Activated T-helper 1 cell treated with Interleukin-2 at 50 U/mL for 16 hours (primary cell): Measurements from ENCODE around the gene SIVA1.

Source experiments
- DNase-seq: peaks from one replicate; pipeline ENCODE4 v3.0.0-alpha.2; 2020; ENCODE audit warnings: low read depth

Gene SIVA1

DNA sequence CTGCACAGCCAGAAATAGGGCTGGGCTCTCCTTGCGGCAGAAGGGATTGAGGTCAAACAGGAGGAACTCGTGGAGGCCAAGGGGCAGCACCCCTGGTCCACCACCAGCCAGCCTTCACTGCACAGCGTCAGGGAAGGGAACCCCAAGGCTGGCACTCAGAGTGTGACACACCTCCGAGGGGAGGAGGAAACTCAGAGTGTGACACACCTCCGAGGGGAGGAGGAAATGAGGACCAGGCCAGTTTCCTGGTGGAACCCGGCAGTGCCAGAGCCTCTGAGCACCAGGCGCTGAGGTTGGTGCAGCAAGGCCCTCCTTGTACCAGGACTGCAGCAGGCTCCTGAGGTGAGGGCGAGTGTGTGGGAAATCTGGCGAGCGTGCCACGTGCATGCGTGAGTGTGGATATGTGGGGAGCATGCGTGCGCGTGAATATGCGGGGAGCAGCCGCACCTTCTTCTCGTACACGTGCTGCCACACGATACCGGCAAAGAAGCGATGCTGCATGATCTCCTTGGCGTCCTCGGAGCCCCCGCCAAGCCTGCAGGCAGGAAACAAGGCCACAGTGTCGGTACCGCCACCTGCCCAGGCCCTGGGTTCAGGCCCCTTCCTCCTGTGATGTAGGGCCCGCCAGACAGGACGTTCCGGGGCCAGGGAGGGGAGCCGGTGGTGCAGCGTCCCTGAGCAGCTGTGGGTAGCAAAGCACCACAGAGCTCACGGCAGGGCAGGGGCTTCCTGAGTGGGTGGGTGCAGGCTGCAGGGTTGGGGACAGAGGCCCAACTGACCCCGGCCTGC is 19.2 kb downstream of the SIVA1 start:
- DNase-seq = no peak

DNA sequence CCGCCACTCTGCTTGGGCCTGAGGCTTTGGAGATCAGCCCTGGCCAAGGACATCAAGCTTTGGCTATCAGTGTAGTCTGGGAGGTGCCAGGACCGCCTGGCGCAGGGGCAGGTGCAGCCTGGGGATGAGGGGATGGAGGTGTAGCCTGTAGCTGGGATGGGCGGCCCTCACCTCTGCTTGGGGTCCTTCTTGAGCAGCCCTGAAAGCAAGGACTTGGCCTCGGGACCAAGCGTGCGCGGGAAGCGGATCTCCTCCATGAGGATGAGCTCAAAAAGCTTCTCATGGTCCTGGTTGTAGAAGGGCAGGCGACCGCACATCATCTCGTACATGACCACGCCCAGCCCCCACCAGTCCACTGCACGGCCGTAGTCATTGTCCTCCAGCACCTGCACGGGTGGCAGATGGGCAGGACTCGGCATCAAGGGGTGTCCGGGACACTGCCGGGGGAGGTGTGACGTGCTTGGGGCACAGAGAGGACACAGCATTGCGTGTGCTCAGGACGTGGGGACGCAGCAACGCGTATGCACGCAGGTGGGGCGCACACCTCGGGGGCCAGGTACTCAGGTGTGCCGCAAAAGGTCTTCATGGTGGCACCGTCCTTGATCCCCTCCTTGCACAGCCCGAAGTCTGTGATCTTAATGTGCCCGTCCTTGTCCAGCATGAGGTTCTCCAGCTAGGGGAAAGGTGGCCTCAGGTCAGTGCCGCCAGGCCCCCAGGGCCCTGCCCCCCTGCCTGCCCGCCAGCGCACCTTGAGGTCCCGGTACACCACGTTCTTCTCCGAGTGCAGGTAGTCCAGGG is 20.0 kb downstream of the SIVA1 start:
- no peak for DNase-seq

DNA sequence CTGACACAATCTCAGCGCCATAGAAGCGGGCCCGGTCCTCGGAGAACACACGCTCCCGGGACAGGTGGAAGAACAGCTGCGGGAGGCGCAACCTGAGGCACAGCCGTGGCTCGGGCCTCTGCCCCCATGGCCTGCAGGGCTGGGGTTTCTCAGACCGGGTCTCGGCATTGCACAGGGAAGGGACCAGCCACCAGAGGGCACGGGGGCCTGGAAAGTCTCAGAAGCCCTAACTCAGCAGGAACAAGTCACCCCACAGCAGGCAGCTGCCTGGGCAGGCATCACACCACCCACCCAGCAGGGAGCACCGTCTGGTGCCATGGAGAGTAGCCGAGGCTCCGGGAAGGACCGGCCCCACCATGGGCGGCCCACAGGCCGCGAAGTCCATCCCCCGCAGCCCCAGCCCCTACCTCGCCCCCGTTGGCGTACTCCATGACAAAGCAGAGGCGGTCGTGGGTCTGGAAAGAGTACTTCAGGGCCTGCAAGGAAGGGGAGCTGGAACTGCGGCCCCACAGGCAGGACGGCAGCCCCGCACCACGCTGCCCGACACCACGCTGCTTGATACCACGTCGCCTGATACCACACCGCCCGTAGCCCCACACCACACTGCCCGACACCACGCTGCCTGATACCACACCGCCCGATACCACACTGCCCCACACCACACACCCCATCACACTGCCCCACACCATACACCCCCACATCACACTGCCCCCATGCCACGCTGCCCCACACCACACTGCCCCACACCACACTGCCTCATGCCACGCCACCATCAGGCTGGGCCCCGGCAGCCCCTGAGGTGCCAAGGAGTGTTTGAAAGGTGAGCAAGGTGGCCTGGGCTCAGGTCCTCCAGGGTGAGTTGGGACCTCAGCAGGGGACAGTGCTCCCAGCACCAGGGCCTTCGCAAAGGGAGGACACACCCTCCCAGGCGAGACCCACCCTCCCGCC is 20.8 kb downstream of the SIVA1 start:
- DNase-seq = no peak

DNA sequence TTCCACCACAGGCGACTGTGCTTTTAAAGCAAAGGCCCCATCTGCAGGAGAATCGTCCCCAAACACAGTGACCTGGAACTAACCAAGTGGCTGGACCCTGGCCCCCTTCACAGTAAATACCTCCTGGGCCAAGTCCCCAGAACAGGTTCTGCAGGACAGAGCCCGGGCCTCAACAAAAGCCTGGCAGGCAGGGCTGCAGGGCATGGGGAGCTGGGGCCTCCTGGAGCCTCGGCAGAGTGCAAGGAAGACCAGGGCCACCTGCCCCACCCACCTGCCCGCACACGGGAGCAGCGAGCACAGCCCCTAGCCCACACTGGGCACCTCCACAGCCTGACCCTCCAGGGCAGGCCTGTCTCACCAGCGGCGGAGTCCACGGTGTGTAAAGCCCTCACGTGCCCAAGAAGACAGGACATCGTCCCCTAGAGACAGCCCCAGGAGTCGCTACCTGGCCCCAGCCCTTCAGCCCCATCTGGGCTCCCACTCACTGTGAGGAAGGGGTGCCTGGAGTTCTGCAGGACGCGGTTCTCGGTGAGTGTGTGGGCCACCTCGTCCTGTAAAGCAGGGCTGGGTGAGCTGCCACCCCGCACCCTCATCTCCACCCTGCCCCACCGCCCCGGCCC is 21.6 kb downstream of the SIVA1 start:
- no peak for DNase-seq

DNA sequence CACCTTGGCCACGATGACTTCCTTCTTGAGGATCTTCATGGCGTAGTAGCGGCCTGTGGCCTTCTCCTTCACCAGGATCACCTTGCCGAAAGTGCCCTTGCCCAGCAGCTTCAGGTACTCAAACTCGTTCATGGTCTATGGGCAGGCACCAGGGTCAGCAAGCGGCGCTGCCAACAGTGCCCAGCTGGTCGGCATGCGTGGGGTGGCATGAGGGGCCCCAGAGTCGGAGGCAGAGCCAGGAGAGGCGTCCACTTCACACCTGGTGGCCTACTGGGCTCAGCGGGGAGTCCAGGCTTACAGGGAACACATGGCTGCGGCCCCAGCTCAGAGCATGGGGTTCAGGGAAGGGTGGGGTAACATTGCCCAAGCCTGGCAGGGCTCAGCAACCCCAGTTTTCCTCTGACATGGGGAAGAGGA is 22.1 kb downstream of the SIVA1 start:
- no peak for DNase-seq

DNA sequence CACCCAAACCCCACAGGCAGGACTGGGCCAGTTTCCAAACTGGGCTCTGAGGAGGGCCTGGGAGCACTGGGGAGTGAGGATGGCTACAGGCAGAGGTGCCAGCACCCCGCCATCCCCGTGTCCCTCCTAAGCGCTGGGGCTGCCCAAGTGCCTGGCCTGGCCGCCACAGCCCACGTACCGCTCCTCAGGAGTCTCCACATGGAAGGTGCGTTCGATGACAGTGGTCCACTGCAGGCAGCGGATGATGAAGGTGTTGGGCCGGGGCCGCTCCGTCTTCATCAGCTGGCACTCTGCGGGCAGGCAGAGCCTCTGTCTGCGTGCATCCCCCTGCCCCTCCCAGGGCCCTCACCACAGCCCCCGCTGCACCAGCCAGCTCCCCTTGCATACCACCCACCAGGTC is 23.5 kb downstream of the SIVA1 start:
- no peak for DNase-seq

DNA sequence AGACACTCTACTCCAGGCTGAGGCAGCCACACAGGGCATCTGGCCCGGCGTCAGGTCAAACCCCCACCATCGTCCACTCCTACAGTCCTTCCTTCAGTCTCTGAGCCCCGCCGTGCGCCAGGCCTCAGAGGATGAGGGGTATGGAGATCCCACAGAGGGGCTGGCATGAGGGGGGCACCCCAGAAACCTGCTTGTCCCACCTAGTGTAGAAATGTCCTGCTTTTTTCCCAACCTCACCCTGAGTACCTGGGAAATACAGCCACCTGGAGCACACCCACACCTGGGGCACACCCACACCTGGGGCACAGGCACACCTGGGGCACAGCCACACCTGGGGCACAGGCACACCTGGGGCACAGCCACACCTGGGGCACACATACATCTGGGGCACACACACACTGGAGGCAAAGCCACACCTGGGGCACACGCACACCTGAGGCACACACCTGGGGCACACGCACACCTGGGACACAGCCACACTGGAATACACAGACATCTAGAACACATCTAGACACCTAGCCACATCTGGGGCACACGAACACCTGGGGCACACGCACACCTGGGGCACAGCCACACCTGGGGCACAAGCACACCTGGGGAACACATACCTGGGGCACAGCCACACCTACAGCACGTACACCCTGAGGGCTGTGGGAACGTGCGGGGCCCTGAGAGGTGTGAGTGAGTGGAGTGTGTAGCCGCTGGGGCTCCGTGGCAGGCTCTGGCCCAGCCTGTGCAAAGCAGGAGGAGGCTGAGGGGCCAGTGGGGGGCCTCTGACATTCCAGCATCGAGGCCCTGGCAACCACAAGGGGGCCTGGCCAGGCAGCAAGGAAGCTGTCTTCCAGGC is 24.2 kb downstream of the SIVA1 start:
- no peak for DNase-seq

DNA sequence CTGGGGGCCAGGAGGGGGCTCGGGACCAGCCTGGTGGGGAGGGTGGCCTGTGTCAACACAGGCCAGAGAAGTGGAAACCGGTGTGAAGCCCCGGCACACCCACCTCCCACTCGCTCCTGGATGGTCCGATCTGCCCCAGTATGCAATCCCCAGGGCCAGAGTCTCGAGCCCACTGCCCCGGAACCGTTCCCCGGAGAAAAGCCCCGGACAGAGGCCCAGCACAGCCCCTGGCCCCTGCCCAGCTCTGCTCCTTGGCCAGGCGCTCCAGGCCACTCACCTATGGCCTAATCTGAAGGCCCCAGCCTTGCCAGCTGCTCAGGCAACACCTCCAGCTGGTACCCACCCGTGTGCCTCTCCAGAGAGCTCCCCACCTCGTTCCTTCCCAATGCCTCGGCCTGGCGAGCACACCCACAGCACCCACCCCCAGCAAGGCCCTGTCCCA is 24.9 kb downstream of the SIVA1 start:
- no peak for DNase-seq

DNA sequence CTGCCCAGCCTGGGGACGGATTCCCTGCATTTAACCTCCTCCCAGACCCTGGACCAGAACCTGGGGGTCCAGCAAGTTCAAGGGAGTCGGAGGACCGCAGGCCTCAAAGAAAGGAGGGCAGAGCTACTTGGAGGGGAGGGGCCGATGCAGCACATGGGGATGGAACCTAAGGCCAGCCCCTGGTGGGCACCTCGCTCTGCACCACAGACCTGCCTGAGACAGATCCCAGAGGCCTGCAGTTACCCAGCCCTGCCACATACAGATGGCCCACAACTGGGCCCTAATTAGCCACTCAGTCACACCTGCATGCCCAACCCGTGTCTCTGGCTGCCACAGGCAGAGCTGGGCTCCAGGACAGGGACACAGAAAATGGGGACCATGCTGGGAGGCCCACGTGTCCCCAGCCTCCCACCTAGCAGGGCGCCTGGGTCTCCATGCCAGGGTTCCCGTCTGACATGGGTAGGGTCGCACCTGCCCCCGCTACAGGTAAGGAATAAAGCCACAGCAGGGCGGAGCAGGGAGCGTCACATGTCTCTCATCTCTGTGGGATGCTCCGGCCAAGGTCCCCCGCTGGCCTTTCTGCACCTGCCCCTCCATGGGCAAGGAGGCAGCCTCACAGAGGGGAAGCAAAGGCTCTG is 25.9 kb downstream of the SIVA1 start:
- no peak for DNase-seq

DNA sequence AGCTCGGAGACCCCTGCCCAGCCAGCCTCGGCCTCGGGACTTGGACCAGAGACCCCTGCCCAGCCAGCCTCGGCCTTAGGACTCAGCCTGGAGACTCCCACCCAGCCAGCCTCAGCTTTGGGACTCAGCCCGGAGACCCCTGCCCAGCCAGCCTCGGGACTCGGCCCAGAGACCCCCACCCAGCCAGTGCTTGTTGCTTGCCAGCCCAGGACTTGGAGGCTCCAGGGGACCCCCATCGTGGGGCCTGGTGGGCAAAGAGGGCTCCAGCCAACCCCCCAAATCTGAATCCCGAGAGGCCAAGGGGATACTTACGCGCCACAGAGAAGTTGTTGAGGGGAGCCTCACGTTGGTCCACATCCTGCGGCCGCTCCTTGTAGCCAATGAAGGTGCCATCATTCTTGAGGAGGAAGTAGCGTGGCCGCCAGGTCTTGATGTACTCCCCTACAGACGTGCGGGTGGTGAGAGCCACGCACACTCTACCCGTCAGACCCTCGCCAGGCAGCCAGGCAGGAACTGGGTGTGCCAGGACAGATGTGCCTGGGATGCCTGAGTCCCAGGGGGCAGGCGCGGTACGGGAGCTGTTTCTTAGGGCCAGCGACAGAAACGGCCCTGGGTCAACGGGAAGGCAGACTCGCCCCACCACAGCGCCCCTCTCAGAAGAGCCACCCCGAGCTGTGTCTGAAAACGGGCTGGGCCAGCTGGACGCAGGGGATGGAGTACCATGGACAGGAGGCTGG is 27.0 kb downstream of the SIVA1 start:
- DNase-seq = no peak

DNA sequence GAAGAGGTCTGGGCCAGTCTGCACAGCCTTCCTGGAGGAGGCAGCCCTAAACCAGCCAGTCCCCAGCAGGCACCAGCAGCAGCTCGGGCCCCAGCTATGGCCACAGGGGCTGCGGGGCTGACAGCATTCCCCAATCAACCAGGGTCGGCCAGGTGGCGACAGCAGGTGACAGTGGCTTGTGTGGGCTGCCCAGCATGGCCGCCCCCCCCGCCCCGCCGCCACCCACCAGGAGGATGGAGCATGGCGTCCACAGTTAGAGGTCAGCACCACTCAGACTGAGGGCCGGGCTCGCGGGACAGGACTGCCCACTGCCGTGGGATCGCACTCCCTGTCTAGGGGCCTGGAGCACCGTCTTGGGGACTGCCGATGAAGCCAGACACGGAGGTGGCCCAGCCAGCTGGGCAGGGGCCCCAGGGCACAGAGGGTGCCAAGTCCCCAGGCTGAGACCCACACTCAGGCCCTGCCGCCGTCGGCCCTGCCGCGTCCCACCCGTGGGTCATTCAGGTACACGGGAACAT is 27.6 kb downstream of the SIVA1 start:
- DNase-seq = no peak

DNA sequence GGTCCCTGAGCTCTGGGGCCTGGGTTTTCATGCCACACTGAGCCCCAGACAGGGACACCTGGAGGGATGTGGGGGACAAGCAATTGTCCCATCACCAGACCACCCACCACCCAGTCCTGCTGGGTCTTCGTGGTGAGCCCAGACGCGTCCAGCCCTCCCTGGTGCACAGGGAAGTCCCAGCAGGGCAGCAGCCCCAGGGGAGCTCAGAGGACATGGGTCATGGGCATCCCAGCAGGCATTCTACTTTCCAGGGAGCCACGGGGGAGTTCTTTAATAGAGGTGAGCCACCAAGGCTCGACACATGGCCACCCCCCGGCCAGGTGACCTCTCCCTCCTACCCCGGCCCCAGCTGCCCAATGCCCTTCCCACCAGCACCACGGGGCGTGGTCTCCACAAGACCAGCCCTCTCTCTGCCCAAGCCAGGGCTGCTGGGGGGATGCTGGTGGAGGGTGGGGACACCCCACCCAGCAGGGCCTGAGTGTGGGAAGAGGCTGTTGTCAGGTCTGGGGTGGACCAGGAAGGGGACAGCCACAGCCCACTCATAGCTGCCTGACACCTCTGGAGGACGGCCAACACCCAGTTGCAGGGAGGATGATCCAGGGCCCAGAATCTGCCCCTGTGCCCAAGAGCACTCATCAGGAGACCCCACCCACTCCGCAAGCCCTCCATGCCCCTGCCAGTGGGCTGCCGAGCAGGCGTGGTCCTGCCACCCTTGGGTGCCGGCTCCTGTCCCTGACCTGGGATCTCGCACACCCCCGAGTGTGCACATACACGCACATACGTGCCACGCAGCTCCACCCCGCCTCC is 28.5 kb downstream of the SIVA1 start:
- DNase-seq = no peak

DNA sequence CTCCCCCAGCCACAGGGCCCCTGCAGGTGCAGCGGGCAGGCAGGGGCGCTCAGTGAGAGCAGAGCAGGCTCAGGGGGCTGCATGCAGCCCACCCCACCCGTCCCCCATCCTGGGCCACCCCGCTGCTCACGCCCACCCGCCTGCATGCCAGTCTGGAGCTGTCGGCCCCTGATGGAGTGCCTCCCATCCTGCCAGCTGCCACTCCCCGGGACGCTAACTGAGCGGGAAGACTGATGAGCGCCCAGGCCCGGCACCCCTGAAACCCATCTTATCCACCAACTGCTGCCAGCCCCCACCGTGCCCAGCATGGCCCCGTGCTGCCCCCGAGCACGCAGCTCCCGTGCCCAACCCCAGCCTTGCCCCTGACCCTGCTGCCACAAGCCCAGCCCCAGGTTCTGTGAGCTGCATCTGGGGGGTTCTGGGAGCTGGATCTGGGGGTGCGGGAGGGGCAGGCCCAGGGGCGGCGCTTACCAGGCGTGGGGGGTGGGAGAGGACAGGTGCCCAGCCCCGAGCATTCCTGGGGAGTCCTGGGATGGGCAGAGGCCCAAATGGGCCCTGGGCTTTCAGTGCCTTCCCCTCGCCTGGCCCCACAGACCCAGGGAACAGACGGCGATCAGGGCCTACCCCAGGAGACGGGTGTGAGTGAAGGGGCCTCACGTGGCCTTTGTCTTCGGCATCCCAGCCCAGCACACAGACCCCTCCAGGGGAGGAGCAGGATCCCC is 29.3 kb downstream of the SIVA1 start:
- no peak for DNase-seq

DNA sequence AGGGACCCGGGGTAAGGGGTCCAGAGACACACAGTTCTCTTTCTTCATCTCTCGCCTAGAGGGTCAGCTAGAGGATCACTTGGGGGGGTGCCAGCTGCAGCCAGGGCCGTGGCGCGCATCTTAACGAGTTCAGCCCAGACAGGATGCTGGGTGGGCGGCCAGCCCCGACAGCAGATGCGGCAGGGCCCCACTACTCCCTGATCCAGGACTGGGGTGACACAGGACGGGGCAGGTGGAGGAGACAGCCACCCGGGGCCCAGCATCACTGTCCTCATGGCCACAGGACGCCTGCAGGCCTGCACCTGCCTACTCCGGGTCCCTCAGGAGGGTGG is 29.8 kb downstream of the SIVA1 start:
- DNase-seq = no peak

DNA sequence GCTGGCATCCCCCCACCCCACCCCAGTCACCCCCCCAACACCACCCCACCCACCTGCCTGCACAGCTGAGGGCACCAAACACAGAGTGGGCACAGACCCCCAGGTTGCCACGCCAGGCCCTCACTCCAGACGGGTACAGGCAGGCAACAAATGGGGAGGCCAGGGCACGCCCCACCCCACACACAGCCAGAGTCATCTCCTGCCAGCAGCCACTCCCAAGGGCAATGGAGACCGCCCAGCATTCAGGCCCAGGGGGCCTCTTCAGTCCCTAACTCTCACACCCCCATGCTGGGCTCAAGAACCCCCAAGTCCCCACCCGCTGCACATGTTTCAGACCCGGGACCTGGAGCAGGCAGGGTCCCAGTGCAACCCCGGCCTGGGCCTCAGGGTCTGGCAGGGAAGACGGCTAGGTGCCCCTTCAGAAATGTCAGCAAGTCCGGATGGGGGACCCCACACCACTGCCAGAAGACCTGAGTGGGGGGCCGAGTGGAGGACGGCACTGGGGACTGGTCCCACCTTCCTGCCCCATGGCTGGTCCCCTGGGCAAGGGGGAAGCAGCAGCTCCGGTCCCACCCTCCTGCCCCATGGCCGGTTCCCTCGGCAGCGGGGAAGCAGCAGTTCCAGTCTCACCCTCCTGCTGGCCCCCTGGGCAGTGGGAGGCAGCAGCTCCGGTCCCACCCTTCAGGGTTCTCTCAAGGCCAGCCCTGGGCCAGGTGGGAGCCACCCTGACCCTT is 30.7 kb downstream of the SIVA1 start:
- DNase-seq = no peak

DNA sequence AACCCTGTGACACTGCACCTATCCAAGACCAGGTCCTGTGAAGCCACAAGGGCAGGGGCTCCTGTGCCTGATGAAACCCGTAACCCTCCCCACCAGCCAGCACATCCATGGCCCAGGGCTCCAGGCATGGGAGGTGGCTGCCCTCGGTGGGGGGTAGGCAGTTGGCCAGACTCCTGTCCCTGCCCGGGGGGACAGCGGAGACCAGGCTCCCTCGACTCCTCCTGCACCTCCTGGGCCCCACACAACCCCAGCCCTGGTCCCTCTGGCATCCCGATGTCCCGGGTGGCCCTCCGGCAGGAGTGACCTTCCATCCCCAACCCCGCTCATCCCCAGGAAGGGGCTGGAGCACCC is 31.2 kb downstream of the SIVA1 start:
- DNase-seq = no peak
